ENCODE measurements around the gene RGS4.
"Not testable (repeated sequence)": the region's sequence is repeated elsewhere in the genome, so short reads cannot be mapped to it uniquely, and the experiment has no call there.

The RGS4 gene

DNA sequence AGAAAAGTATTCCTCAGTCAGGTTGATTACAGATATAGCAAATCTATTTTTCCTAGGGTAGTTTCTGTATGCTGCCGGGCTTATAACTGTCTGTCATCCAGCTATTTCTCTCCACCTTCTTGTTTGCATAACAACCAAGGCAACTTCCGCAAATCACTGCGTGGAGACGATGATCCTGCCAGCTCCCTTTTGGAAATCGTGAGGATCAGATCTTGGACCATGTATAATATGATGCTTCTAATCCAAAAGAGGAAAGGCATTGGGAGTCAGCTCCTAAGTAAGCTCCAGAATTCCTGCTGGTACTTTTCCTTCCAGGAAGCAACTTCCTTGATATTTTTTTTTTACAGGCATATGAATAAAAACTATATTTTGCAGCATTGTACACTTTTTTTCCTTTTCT lies 445 bp upstream of the RGS4 start:
- no peak for DNase-seq (ENCODE audit: low read depth, low spot score)

DNA sequence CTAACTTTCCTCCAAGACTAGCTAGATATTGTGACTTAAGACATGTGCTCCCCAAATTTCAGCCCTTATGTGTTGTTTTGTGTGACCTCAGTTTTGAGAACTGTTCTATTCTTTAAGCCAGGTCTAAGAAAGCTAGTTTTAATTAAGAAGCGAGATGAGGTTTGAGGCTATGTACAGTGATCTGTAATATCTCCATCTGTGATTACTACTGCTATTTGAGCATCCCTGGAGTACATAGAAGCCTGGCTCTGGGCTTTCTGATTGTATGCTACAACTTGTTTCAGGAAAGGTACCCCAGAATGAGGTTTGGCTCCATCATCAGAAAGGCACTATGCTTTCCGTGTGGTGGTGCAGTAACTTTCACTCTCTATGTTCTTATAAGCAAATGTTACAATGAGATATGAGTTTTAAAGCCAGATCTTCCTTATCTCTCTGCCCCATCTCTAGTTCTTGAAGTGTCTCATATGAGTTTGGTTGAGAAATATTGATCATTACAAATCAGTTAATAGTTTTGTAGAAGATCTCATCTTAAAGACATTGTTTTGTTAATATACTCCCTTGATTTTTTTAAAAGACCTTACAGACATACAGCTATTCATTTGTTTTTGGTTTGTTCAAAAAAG lies 605 bp downstream of the RGS4 start:
- no peak for DNase-seq (ENCODE audit: low read depth, low spot score)

DNA sequence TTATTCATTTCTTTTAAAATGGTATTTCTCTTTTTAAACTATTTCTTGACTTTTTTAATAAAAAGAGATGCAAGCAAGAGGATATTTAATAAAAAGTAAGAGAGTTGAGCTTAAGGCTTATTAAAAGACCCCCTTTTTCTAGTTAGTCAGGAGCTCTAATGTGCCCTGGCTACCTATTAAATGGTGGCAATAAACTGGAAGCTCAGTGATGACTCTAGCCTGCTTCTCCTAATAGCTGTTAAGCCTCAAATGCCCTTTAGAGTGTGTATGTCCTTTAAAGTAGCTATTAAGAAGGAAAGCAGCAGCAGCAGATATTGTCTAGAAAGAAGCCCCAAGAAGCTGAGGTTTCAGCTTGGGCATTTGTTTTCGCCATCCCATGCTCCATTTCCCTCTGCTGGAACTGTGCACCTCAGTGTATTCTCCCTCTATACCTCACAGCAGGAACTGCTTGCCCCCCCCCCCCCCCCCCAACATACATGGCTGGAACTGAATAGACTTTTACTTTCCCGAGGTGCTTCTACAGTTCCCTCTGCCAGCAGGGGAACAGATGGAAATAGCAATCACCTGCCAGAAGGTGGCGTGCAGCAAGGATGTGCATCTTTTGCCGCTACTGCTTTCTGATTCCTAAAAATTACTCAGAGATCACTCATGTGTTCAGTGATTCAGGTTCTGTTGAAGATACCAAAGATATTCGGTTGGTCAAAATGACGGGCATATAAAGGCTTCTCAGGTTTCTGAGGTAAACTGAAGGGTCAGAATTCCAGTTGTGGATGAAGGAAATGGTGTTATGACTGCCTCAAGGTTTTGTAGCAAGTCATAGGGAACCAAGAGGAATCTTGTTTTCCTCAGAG lies 2.5 kb downstream of the RGS4 start:
- no peak for DNase-seq (ENCODE audit: low read depth, low spot score)

DNA sequence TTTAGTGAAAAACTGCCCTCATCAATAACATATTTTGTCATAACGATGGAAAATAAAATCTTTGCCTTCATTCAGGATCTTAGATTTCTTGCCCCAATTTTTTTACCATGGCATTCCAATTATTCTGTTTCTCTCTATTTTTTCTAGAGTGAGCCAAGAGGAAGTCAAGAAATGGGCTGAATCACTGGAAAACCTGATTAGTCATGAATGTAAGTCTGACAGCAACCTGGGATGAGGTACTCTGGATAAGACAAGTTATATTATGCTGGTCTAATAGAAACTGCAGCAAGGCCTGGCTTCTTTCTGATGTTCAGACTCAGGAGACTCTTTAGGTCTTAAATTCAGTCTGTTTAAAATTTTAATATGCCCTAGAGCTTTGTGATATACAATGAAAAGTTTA lies 3.5 kb downstream of the RGS4 start:
- DNase-seq (ENCODE audit: low read depth, low spot score) = no peak

DNA sequence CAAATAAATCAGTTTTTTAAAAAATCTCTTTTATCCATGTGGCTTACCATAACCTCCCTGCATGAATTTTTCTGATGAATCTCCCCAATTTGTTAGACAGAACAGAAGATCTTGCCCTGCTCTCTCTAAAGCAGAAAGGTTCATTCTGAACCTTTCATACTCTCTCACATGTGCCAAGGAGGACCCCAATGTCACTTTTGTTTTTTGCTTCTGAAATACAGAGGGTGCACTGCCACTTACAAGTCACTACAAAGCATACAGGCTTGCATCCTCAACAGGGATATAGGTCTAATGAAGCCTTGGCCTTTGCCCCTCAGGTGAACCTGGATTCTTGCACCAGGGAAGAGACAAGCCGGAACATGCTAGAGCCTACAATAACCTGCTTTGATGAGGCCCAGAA lies 4.8 kb downstream of the RGS4 start:
- no peak for DNase-seq (ENCODE audit: low read depth, low spot score)

DNA sequence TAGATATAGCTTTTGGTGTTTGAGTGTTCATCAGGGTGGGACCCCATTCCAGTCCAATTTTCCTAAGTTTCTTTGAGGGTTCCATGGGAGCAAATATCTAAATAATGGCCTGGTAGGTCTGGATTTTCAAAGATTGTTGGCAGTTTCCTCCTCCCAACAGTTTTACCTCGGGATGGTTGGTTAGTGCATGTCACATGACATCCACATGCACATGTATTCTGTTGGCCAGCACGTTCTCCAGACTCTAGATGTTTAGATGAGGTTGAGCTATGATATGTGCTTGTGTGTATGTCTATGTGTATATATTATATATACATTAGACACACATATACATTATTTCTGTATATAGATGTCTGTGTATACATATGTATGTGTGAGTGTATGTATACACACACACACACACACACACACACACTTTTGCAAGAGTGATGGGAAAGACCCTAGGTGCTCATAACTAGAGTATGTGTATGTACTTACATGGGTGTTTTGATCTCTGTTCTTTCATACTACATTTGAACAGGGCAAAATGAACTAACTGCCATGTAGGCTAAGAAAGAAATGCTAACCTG lies 5.6 kb downstream of the RGS4 start:
- no peak for DNase-seq (ENCODE audit: low read depth, low spot score)

DNA sequence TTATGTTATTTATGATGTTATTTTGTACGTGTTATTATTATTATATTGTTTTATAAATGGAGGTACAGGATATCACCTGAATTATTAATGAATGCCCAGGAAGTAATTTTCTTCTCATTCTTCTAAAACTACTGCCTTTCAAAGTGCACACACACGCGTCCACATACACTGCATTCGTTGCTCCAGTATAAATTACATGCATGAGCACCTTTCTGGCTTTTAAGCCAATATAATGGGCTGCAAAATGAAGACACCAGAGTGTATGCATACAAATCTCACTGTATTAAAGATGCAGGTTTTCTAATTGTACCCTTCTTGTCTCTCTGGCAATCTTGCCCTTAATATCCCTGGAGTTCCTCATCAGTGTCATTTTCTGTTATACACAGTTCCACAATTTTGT lies 6.9 kb downstream of the RGS4 start:
- DNase-seq (ENCODE audit: low read depth, low spot score) = no peak

DNA sequence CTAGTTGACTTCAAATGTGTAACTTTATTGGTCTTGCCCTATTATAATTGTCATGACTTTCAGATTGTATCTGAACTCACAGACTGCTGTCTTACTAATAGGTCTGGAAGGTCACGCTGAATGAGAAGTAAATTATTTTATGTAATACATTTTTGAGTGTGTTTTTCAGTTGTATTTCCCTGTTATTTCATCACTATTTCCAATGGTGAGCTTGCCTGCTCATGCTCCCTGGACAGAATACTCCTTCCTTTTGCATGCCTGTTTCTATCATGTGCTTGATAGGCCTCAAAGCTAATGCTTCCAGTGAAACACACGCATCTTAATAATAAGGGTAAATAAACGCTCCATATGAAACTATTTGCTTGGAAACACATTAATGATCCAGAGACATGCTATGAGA lies 7.3 kb downstream of the RGS4 start:
- no peak for DNase-seq (ENCODE audit: low read depth, low spot score)

DNA sequence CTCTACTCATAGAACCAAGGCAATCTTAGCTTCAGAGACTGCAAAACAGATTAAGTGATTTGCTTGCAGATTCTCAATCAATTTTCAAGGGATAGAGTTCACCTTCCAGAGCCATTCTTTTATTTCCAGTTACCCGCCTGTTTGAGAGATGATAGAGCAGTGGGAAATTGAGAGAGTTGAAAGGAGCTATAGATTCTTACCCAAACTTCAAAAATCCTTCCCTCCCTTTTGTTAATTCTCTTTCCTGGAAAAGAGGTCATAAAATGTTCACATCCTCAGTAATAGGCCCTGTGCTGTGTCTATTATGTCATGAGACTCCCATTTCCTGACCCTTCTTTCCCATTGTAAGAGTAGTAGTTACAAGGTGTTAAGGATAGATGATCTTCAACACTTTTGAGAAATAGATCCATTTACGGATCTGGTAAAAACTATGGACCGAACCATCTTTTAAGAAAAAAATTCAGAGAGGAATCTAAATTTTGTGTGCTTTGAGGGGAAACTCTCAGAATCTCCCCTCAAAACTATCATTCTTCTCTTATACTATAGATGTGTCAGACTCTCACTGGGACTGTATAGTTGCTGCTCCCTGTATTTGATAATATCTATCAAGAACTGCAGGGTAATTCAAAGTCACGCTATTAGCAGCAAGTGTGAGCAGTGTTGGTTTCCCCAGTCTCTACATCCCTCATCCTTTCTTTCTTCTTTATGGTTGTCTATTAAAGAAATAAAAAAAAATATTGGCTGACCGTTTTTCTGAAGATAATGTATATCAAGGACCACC lies 8.0 kb downstream of the RGS4 start:
- no peak for DNase-seq (ENCODE audit: low read depth, low spot score)

DNA sequence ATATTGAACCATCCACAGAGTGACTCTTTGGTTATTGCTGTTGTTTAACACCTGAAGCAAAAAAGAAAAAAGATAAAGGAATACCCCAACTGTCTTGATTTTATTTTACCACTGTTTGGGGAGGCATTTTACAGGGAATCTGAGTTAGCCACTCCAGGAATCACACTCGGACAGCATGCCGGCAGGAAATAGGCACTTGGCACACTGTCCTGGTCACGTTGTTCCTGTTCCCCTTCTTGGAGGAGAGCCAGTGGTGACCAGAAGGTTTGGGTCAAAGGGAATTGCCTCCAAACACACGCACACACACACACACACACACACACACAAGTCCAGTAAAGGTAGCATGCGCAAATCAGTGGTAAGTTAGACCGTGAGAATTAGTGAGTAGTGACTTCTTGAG lies 13.8 kb downstream of the RGS4 start:
- no peak for DNase-seq (ENCODE audit: low read depth, low spot score)

DNA sequence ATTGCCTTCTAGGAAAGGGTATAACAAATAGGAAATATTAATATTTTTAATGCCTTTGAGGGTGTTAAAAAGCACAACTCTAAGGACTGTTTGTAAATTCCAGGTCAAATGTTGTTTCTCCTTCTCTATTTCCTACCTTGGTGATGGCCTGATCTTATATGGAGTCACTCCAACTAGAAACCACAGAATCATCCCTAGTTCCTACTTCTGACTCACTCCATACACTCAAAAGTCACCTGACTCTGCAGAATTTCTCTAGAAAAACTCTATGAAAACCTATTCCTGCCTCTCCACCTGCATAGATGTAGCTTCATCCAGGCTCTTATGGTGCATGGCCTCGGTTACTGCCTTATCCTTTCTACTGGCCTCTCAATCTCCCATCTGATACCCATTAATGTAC lies 14.5 kb downstream of the RGS4 start:
- DNase-seq (ENCODE audit: low read depth, low spot score) = no peak

DNA sequence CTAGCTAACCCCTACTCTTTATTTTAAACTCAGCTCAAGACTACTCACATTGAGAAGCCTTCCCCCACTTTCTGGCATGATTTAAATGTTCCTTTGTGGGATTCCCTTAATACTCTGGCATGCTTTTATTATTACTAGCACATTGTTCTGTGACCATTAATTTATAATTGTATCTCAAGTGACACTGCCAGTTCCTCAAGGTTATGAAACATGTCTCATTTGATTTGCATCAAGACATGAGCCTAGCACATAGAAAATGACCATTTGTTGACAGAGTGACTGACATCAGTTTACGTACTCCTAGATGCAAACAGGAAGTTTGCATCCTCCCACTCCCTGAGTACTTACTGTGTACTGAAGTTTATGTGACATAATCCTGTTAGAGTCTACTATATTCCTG lies 15.2 kb downstream of the RGS4 start:
- DNase-seq (ENCODE audit: low read depth, low spot score) = no peak

DNA sequence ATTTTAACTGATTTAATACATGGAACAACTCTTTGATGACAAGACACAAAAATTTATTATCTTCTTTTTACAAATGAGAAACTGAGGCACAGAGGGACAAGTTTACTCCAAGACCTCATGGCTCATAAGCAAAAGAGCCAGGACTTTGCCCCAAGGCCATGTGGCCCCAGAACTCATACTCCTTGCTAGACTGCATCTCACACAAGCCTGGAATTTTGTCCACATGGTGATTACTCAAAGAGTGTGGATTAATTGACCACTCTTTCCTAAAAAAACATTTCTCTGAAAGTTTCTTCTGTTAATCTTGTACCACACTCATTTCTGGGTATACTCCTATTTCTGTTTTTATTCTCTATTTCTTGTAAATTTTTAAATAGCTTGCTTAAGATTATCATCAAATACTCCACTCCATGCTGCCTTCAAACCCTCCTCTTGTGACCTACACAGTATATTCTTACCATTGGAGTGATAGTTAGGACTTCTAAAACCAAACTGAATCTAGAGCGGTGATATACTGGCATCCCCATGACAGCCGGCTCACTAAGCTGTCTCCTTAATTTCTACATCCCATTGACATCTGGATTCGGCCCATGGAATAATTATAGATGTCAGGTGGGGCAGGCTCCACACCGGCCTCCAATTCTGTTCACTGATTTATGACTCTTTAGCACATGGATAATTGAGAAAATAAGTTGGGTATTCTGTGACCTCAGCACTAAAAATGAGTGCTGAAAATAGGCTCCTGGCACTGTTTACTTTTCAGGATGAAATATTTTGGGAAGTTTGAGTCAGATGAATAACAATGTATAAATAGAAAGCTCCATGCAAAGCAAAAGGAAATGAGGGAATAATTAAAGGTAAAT lies 16.1 kb downstream of the RGS4 start:
- no peak for DNase-seq (ENCODE audit: low read depth, low spot score)

DNA sequence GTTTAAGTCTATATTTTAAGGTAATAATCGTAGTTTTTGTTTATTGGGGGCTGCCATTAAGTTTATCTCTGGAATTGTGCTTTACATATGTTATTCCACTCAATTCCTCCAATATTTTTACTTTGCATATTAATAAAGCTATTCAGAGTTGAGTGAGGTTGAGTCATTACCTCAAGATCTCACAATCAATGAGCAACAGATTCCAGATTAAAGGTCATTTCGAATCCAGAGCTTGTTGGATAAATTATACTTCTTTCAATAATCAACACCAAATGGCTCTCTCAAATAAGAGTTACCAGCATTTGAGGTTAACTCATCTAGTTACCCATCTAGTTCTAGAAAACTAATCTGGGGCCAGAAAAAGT lies 16.7 kb downstream of the RGS4 start:
- no peak for DNase-seq (ENCODE audit: low read depth, low spot score)

DNA sequence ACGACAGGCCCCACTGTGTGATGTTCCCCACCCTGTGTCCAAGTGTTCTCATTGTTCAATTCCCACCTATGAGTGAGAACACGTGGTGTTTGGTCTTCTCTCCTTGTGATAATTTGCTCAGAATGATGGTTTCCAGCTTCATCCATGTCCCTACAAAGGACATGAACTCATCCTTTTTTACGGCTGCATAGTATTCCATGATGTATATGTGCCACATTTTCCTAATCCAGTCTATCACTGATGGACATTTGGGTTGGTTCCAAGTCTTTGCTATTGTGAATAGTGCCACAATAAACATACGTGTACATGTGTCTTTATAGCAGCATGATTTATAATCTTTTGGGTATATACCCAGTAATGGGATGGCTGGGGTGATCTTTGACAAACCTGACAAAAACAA lies 20.0 kb downstream of the RGS4 start:
- DNase-seq (ENCODE audit: low read depth, low spot score) = not testable (repeated sequence)

DNA sequence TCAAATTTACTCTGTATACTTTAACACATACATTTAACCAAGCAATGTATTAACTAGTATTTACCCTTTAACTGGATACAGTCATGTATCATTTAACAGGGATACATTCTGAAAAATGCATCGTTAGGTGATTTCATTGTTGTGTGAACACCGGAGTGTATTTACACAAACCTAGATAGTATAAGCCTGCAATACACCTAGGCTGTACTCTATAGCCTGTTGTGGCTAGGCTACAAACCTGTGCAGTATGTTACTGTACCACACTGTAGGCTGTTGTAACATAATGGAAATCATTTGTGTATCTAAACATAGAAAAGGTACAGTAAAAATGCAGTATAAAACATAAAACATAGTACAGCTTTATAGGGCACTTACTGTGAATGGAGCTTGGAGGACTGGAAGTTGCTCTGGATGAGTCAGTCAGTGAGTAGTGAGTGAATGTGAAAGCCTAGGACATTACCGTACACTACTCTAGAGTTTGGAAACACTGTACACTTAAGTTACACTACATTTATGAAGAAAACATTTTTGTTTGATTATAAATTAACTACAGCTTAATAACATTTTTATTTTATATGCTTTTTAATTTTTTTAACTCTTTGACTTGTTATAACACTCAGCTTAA lies 21.3 kb downstream of the RGS4 start:
- no peak for DNase-seq (ENCODE audit: low read depth, low spot score)

DNA sequence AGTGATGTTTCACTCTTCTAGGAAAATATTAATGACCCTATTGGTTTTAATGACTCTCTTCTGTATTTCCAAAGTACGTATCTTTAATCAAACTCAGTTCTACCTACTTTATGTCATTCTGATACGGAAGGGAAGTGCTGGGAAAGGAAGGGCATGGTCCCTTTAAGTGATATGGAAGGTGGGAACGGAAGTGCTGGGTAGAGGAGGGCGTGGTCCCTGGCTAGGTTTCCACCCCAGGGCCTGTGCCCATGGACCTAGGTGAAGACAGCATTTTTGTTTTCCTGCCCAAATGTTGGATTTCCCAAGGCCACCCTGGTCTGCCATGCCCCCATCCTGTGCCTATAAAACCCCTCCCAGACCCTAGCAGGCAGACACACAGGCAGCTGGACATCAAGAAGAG lies 24.0 kb downstream of the RGS4 start:
- no peak for DNase-seq (ENCODE audit: low read depth, low spot score)

DNA sequence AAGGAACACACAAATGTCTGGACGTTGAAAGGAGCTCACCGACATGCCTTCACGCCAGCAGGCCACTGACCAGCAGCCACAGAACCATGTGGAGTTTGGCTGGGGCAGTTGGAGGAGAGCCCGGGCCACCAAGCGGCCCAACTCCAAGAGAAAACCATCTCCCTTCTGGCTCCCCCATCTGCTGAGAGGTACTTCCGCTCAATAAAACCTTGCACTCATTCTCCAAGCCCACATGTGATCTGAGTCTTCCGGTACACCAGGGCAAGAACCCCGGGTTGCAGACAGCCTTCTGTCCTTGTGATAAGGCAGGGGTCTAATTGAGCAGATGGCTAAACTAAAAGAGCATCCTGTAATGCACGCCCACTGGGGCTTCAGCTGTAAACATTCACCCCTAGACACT lies 24.4 kb downstream of the RGS4 start:
- DNase-seq (ENCODE audit: low read depth, low spot score) = no peak

DNA sequence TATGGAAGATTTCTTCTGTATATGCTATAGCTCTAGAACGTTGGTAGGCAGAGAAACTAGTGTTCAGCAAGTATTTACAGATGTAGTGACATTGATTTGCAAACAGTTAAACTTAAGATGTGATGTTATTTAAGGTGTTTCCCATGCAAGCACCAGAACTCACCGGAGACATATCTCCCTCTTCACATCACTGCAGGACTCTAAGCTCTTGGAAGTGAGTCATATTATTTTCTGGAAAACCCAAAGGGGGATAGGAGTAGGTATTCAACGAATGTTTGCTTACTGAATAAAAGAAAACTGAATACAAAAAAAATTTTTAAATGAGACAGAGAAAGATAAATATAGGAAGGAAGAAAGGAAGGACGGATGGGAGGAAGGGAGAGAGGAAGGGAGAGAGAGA lies 25.0 kb downstream of the RGS4 start:
- DNase-seq (ENCODE audit: low read depth, low spot score) = no peak

DNA sequence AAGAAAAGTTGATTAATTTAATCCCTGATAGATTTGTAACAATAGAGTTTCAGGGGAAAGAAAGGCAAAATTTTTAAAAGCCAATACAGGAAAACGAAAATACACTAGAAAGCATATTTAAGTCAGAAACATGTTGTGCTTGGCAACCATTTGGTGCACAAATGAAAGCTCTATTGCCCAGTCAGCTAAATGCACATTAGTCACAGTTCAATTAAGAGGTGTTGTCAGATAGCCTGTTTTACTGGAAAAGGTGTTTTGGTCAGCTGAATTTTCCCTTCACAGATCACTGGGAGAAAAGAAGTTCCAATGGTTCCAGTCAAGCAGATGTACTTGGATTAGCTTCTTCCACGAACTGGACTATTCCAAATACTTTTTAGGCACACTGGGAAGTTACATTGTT lies 25.4 kb downstream of the RGS4 start:
- no peak for DNase-seq (ENCODE audit: low read depth, low spot score)

DNA sequence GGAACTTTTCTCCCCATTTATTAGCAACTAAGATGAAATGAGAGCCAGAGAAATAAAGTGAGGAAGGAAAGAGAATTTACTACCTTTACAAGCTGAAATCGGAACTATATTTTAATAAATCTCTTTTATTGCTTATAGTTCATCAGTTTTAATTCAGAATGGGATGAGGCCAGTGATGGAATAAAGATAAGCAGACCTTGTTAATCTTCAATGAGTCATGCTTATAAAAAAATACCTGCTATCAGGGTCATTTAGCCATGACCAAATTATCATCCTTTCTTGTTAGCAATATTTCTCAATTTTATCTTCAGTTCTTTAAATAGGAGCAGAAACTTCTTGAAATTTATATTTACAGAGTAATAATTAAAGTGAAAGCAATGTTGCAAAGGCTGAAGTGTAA lies 26.1 kb downstream of the RGS4 start:
- no peak for DNase-seq (ENCODE audit: low read depth, low spot score)

Data from activated naive CD8-positive, alpha-beta T cell treated with anti-CD3 and anti-CD28 coated beads, Interleukin-2, amount 50 U/mL, for 16 hours (primary cell).